G401 (cell line): ENCODE data around the gene FOSL2. TPM values are rescaled to one million over a fixed set of nuclear protein-coding genes. Genes with fewer than 3 reads are reported as not detected.

Experiments used
- DNase-seq: peaks from one replicate; pipeline ENCODE4 v3.0.0-alpha.2; 2015; ENCODE audit warnings: low spot score
- in situ Hi-C: cut with HindIII; loops from 2 replicates; pipeline ENCODE4 v1.10.0; 2016; ENCODE audit warnings: low sequenced_read_pairs, mixed read lengths
- total RNA-seq: library from RNA; depleted of rRNA; stranded (reverse); fragments of >200 nt; shearing (Covaris generic); gene quantifications from 2 replicates; pipeline ENCODE4 v1.2.3, GENCODE V29; 2014

FOSL2 gene
- total RNA-seq, 1 experiment from 2014 or later: 16.1 TPM

GRCh38 chr2:28423856-28424605 lies 31.4 kb downstream of the FOSL2 start:
- in situ Hi-C loops: no loop called here
- no peak for DNase-seq

DNA sequence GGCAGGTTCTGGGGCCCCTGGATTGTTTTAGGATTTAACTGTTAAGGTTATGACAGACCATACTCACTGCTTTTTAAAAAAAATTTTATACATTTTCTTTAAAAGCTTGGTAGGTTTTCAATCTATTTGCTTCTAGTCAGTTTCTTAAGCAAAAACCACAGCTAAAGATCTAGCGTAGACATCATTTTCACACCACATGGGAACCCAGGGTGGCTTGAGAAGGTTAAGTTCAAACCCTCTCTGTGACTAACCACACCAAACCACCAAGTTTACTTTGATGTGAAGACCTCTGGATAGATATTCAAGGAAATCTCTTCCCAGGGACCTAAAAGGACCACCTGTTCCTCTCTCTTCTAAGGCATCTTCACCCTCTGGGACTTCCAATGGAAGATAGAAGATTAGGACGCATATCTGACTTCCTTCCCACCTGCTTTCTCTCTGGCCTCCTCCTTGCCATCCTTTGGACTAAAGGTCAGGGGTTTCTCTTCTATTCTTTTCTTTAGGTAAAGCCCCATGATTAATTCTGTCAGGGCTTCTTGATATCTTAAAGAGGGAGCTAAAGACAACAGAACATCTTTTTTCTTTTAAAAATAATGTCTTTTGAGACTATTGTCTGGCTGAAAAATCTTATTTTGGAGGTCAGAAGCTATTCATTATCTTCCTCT lies 32.3 kb downstream of the FOSL2 start:
- in situ Hi-C loops: no loop called here
- DNase-seq: no peak

DNA sequence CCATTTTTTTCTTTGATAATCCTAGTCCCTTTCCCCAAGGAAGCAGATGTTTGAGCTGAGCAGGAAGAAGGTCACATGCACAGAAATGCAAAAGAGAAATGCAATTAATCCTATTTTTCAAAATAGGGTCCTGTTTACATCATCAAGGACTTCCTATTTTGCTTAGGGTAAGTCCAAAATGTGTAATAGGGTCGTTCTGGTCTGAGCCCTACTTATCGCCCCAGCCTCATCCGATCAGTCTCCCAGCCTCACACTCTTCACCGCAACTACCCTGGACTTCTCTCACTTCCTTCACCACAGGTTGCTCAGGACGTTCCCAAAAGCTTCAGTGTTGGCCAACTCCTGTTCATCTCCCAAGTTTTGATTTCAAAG lies 32.8 kb downstream of the FOSL2 start:
- in situ Hi-C loops: no loop called here
- DNase-seq: no peak

DNA sequence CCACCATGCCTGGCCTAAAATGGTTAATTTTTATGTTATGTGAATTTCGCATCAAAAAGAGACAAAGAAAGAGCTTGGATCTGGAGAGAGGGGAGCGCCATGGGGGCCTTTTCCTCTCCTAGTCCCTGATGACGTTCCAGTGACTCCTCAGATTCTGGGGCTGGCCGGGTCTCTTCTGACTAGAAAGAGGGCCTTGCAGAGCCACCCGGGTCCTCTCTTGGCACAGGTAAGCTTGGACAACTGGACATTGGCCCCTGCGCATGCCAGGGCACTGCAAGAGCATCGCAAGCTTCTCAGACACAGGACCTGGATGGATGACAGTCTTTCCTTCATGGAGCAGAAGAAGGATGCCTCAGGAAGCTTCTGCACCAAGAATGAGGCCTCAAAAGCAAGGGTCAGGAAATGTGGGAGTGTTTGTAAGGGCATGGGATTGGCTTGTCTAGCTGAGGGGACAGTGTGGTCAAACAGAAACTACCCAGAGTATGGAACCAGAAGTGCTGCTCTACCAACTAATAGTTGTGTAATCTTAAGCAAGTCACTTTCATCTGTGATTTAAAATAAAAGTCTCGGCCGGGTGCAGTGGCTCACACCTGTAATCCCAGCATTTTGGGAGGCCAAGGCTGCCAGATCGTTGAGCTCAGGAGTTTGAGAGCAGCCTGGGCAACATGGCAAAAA lies 35.2 kb downstream of the FOSL2 start:
- in situ Hi-C loops: no loop called here
- no peak for DNase-seq

DNA sequence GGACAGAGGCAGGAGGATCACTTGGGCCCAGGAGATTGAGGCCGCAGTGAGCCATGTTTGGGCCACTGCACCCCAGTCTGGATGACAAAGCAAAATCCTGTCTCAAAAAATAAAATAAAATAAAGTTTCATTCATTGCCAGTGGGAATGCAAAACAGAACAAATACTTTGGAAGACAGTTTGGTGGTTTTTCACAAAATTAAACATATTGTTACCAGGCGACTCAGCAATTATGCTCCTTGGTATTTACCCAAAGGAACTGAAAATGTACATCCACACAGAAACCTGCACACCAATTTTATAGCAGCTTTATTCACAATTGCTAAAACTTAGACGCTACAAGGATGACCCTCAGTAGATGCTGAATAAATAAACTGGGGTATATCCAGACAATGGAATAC lies 35.8 kb downstream of the FOSL2 start:
- in situ Hi-C loops: no loop called here
- no peak for DNase-seq

DNA sequence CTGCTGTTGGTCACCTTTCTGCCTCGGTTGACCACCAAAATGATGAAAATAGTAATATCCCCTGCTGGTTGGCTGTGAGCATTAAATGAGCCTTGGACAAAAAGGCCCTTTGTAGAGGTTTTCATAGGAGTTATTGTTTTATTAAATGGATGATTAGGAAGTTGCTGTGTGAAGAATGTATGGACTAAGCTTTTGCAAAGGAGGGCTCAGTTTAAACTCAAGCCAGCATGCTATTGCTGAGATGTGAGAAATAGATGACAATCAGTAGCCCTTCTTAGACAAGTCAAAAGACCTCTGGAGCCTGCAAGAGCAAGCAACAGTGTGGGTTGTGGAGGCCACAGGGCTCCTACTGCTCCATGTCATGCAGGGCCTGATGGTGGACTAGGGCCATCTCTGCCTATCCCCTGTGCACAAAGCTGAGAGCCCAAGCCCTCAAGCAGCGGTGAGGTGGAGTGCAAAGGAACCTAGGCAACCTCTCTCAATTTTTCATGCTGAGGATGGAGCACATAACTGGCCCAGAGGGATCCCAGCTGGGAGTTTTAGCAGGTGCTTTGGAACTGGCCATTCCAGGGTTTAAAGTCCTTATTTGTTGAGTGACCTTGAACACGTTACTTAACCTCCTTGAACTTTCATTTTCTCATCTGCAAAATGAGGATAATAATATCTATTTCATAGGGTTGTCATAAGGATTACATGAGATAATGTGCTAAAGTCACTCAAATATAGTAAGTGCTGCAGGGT lies 37.1 kb downstream of the FOSL2 start:
- DNase-seq: no peak
- in situ Hi-C loops: no loop called here

- in situ Hi-C loops: no loop called here
- DNase-seq: no peak
These were observed 37.7 kb downstream of the FOSL2 start for GRCh38 chr2:28430377-28430765.

- in situ Hi-C loops: no loop called here
- DNase-seq: no peak
These were observed 38.2 kb downstream of the FOSL2 start for GRCh38 chr2:28430788-28431418.

DNA sequence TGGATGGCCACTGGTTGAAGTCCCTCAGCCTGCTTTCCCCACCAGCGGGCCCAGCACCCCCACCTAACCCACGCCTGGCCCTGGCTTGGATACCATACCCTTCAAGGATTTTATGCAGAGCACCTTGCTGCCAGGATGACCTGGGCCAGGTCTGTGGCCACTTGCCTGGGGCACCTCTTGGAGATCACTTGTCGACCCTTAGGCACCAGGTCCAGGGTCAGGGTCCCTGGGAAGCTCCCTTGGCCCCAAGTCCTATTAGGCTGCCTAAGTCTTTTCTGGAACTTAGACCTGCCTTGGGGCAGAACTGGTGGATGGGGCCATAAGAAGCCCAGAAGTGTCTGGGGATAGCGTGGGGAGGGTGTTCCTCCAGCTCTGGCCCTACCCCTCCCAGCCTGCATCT lies 39.1 kb downstream of the FOSL2 start:
- DNase-seq: no peak
- in situ Hi-C loops: no loop called here

GRCh38 chr2:28432362-28432761 lies 39.7 kb downstream of the FOSL2 start:
- in situ Hi-C loops: no loop called here

DNA sequence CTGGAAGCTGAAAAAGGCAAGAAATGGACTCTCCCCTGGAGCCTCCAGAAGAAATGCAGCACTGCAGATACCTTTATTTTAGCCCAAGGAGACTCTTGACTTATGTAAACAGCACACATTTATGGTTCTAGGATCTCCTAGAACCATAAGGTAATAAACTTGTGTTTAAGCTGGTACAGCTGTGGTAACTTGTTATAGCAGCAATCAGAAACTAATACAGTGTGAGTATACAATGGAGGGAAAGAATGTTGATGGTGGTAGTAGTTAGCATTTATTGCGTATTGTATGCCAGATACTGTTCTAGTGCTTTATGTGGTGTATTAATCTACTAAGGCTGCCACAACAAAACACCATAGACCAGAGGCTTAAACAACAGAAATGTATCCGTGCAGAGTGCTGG lies 40.6 kb downstream of the FOSL2 start:
- no peak for DNase-seq
- in situ Hi-C loops: no loop called here

More at GRCh38 chr2:28432362-28432761, 39.7 kb downstream of the FOSL2 start:
- DNase-seq: no peak

DNA sequence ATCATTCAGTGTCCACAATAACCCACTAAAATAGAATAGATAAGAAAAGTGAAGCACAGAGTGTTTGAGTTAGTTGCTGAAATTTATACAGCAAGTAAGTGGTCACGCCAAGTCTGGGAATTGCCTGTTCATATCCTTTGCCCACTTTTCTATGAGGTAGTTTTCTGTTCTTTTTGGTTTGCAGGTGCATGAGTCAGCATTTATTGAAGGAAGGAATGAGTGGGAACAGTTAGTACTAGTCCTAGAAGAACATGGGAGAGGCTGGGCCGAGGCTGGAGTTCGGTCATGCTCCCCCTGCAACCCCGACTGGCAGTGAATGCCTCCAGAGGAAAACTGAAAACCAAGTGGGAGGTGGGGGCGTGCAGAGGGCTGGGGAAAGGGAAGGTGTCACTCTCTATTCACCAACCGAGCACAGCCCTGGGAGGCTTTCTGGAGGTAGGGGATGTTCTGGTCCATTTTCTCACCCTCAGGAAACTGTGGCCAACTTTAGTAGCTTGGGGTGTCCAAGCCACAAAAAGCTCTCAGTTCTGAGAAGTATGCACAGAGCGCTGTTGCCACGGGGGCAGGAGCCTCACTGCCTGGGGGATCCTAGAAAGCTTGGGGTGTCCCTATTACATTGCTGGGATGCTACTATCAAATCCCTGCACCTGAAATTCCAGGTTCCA lies 41.4 kb downstream of the FOSL2 start:
- in situ Hi-C loops: no loop called here

DNA sequence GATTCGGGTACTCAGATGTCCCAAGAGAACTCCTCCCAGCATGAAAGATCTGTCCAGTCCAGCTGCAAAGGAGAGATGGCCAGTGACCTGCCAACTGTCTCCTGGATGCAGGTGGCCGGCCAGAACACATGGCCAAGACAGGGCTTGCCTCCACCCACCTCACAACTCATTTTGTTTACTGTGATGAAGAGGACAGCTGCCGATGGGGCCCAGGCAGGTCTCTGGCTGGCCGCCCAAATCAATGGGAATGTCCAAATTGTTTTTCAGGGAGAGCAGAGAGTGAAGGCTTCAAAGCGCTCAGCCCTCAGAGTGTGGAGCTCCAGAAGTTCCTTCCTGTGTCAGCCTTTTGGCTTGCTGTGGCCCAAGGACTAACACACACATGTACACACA lies 41.9 kb downstream of the FOSL2 start:
- in situ Hi-C loops: no loop called here
- no peak for DNase-seq

More for the DNA sequence above, 41.4 kb downstream of the FOSL2 start:
- no peak for DNase-seq

DNA sequence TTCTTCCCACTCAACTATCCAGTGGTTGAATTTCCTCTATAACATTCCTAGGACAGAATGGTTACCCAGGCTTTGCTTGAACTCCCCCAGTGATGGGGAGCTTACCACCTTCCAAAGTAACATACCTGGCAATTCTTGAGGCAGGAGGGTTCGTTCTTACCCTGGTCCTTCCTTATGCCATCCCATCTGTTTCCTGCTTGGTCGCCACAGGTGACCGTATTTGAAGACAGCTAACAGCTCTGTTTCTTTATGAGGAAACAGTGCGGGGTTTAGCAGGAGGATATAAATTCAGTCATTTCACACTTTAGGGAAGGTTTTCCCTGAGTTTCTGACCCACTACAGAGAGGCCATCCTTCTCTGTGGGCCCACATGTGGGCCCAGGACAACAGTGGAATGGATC lies 42.6 kb downstream of the FOSL2 start:
- in situ Hi-C loops: no loop called here
- no peak for DNase-seq

- no peak for DNase-seq
- in situ Hi-C loops: no loop called here
These were observed 43.2 kb downstream of the FOSL2 start for GRCh38 chr2:28435814-28436351.

- DNase-seq: no peak
- in situ Hi-C loops: no loop called here
These were observed 43.9 kb downstream of the FOSL2 start for GRCh38 chr2:28436525-28437051.

- in situ Hi-C loops: no loop called here
- no peak for DNase-seq
These were observed 44.6 kb downstream of the FOSL2 start for GRCh38 chr2:28437149-28437835.

DNA sequence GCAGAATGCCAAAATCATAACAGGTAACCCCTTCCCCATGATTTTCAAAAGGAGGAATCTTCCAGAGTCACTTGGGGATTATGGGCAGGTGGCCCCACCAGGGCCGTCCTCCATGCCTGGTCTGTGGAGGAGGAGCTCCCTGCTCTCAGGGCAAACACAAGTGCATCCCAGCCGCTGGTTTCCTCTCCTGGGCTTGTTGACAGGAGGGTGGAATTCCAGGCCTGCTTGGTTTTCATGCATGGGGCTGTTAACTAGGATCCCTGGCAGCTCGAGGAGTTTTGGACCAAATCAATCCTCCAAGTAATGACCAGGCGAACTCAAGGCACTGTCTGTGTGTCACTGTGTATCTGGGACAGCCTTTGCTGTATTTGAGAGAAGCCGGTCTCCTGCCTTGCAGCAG lies 45.3 kb downstream of the FOSL2 start:
- DNase-seq: no peak
- in situ Hi-C loops: no loop called here
